ENCODE measurements around the gene SLC6A6. TPM values are rescaled to one million over a fixed set of nuclear protein-coding genes. Genes with fewer than 3 reads are reported as not detected.

Gene SLC6A6
- total RNA-seq, 1 experiment from 2014 or later = 211 TPM

GRCh38 chr3:14397940-14398796 is 4.2 kb upstream of the SLC6A6 start:
- POLR2A ChIA-PET = no interaction called here
- Mint-ChIP-seq H3K36me3 (no peaks in the 10 kb centered on the region; the same call in 1 of the 2 replicates), H3K27me3 (ENCODE audit: low read depth) (peaks cover 3% of the 10 kb centered on the region; the same call in 1 of the 2 replicates), H3K27ac (0 out of 2 replicates have a peak overlapping the region, but pooled peaks have one; percentile 63), H3K4me1 (peaks cover 36% of the 10 kb centered on the region), H3K4me3 (no peak overlapping the region), H3K9me3 (no peaks in the 10 kb centered on the region)
- TF ChIP-seq HMGXB4 (CRISPR knock-in tag; IDR thresholded peaks at IDR 0.05) = no peak
- TF ChIP-seq, protein P1, sequence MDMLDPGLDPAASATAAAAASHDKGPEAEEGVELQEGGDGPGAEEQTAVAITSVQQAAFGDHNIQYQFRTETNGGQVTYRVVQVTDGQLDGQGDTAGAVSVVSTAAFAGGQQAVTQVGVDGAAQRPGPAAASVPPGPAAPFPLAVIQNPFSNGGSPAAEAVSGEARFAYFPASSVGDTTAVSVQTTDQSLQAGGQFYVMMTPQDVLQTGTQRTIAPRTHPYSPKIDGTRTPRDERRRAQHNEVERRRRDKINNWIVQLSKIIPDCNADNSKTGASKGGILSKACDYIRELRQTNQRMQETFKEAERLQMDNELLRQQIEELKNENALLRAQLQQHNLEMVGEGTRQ (CRISPR knock-in tag; IDR thresholded peaks at IDR 0.05) = no peak
- no peak for TF ChIP-seq ZNF138 (CRISPR knock-in tag; conservative IDR thresholded peaks at IDR 0.05)
- no peak for TF ChIP-seq ZNF219 (CRISPR knock-in tag; IDR thresholded peaks at IDR 0.05; ENCODE audit: borderline replicate concordance)
- TF ChIP-seq SMAD3 (CRISPR knock-in tag; IDR thresholded peaks at IDR 0.05; ENCODE audit: borderline replicate concordance) = no peak
- TF ChIP-seq FOXP4 (CRISPR knock-in tag; IDR thresholded peaks at IDR 0.05) = no peak
- TF ChIP-seq TEAD1 (CRISPR knock-in tag; IDR thresholded peaks at IDR 0.05) = no peak
- no peak for TF ChIP-seq OVOL2 (CRISPR knock-in tag; IDR thresholded peaks at IDR 0.05; ENCODE audit: borderline replicate concordance)
- TF ChIP-seq, protein P2, sequence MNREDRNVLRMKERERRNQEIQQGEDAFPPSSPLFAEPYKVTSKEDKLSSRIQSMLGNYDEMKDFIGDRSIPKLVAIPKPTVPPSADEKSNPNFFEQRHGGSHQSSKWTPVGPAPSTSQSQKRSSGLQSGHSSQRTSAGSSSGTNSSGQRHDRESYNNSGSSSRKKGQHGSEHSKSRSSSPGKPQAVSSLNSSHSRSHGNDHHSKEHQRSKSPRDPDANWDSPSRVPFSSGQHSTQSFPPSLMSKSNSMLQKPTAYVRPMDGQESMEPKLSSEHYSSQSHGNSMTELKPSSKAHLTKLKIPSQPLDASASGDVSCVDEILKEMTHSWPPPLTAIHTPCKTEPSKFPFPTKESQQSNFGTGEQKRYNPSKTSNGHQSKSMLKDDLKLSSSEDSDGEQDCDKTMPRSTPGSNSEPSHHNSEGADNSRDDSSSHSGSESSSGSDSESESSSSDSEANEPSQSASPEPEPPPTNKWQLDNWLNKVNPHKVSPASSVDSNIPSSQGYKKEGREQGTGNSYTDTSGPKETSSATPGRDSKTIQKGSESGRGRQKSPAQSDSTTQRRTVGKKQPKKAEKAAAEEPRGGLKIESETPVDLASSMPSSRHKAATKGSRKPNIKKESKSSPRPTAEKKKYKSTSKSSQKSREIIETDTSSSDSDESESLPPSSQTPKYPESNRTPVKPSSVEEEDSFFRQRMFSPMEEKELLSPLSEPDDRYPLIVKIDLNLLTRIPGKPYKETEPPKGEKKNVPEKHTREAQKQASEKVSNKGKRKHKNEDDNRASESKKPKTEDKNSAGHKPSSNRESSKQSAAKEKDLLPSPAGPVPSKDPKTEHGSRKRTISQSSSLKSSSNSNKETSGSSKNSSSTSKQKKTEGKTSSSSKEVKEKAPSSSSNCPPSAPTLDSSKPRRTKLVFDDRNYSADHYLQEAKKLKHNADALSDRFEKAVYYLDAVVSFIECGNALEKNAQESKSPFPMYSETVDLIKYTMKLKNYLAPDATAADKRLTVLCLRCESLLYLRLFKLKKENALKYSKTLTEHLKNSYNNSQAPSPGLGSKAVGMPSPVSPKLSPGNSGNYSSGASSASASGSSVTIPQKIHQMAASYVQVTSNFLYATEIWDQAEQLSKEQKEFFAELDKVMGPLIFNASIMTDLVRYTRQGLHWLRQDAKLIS (CRISPR knock-in tag; IDR thresholded peaks at IDR 0.05; ENCODE audit: borderline replicate concordance) = no peak
- no peak for TF ChIP-seq NFATC4 (CRISPR knock-in tag; IDR thresholded peaks at IDR 0.05)
- no peak for TF ChIP-seq CREB1 (CRISPR knock-in tag; IDR thresholded peaks at IDR 0.05)
- TF ChIP-seq ZNF396 (CRISPR knock-in tag; IDR thresholded peaks at IDR 0.05; ENCODE audit: borderline replicate concordance) = no peak
- no peak for TF ChIP-seq ZNF121 (CRISPR knock-in tag; IDR thresholded peaks at IDR 0.05)
- no peak for TF ChIP-seq CREM (CRISPR knock-in tag; IDR thresholded peaks at IDR 0.05)
- TF ChIP-seq ERG (CRISPR knock-in tag; IDR thresholded peaks at IDR 0.05) = no peak
- no peak for TF ChIP-seq PRRX2 (CRISPR knock-in tag; IDR thresholded peaks at IDR 0.05)
- TF ChIP-seq ZMAT4 (CRISPR knock-in tag; IDR thresholded peaks at IDR 0.05) = no peak
- TF ChIP-seq, protein P3, sequence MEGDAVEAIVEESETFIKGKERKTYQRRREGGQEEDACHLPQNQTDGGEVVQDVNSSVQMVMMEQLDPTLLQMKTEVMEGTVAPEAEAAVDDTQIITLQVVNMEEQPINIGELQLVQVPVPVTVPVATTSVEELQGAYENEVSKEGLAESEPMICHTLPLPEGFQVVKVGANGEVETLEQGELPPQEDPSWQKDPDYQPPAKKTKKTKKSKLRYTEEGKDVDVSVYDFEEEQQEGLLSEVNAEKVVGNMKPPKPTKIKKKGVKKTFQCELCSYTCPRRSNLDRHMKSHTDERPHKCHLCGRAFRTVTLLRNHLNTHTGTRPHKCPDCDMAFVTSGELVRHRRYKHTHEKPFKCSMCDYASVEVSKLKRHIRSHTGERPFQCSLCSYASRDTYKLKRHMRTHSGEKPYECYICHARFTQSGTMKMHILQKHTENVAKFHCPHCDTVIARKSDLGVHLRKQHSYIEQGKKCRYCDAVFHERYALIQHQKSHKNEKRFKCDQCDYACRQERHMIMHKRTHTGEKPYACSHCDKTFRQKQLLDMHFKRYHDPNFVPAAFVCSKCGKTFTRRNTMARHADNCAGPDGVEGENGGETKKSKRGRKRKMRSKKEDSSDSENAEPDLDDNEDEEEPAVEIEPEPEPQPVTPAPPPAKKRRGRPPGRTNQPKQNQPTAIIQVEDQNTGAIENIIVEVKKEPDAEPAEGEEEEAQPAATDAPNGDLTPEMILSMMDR (IDR thresholded peaks at IDR 0.05) = no peak
- no peak for TF ChIP-seq FOXP1 (CRISPR knock-in tag; IDR thresholded peaks at IDR 0.05; ENCODE audit: borderline replicate concordance)
- no peak for ATAC-seq
- CTCF ChIA-PET = interaction anchor here (0.9 to 2.9 kb wide), 4 partner anchors 22 to 195 kb away, joined by 3 to 13 read pairs (median 8); no protein-coding TSS in a partner anchor
- no peak for DNase-seq (ENCODE audit: low spot score)
